ENCODE measurements around the gene CYP4V2. TPM values are rescaled to one million over a fixed set of nuclear protein-coding genes. Genes with fewer than 3 reads are reported as not detected.

Gene CYP4V2
- total RNA-seq, 6 experiments from 2014 or later, result 82.4 to 199 (median 94.1) TPM

DNA sequence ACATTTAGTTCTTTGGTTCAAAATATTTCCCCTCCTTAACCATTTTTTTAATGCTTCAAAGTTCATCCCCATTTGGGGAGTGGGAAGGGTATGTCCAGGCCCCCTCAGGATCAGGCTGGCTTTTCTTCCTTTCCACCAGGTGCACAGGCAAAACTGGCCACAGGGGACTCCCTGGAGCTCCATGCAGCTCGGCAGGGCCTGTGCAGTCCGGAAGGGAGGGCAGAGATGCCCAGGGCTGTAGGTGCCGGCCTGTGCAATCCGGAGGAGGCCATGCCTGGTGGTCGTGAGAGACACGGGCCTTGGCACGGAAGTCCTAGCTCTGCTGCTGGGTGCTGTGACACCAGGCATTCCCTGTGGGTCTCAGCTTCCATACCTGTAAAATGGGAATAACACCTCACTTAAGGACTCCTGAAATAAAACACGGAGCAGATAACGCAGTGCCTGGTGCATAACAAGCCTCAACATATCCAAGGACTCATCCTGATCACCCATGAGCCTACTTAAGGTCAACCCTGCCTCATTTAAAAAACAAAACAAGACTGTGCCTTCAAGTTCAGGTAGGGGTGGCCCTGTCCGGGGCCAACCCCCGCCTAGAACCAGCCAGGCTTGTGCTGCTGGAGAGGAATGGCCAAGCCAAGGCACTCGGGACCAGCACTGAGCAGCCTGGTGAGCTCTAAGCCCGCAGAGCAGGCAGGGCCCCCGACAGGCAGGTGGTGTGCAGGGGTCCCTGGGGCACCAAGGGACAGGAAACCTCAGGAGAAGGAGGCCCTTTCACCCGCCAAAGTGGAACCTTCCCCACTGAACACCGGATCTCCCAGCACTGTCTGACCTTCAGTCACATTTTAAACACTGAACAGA lies 21.2 kb upstream of the CYP4V2 start:
- H3K9me3 ChIP-seq, result no peaks in the 10 kb centered on the region
- H3K36me3 ChIP-seq, result no peaks in the 10 kb centered on the region
- H3K27ac ChIP-seq, result no peak overlapping the region
- WGBS (ENCODE audit: insufficient coverage, low coverage, low lambda C conversion rate, missing lambda C conversion rate), result 20% methylated on average over 1 of the region's 16 CpGs
- ATAC-seq (peak in 1 of 4 donors; percentile 19), DNase-seq (no peak)
- no peaks in the 10 kb centered on the region for H3K27me3 ChIP-seq
- TF ChIP-seq POLR2A (IDR thresholded peaks at IDR 0.05), result no peak
- TF ChIP-seq, protein P1, sequence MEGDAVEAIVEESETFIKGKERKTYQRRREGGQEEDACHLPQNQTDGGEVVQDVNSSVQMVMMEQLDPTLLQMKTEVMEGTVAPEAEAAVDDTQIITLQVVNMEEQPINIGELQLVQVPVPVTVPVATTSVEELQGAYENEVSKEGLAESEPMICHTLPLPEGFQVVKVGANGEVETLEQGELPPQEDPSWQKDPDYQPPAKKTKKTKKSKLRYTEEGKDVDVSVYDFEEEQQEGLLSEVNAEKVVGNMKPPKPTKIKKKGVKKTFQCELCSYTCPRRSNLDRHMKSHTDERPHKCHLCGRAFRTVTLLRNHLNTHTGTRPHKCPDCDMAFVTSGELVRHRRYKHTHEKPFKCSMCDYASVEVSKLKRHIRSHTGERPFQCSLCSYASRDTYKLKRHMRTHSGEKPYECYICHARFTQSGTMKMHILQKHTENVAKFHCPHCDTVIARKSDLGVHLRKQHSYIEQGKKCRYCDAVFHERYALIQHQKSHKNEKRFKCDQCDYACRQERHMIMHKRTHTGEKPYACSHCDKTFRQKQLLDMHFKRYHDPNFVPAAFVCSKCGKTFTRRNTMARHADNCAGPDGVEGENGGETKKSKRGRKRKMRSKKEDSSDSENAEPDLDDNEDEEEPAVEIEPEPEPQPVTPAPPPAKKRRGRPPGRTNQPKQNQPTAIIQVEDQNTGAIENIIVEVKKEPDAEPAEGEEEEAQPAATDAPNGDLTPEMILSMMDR (IDR thresholded peaks at IDR 0.05), result peak in 1 of 4 donors; percentile 14
- H3K4me1 ChIP-seq, result peaks cover 0 to 30% (median 16%) of the 10 kb centered on the region in 4 donors
- intact Hi-C loops (cut with DNase I), result no loop called here
- H3K4me3 ChIP-seq, result no peak overlapping the region

DNA sequence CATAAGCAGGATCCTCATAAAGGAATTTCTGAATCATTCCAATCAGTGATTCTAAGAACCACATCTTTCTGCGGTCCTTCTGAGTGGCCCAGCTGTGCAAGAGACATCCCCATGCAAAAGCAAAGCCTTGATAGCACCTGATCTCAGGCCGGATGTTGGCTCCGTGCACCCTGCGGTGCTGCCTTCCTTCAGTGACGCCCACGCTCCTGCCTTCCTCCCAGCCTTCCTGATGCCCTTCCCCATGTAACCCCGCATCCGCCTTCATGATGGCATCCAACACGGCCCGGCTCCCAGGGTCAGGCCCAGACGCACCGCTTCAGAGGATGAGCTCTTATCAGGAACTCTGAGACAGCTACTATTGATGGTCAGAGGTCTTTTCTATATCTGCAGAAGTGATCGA lies 20.4 kb upstream of the CYP4V2 start:
- intact Hi-C loops (cut with DNase I), result no loop called here
- WGBS (ENCODE audit: insufficient coverage, low coverage, low lambda C conversion rate, missing lambda C conversion rate), result 75% methylated on average over 2 of the region's 13 CpGs
- DNase-seq (no peak), ATAC-seq (no peak)
- Histone ChIP-seq H3K9me3 (no peaks in the 10 kb centered on the region), H3K27ac (no peak overlapping the region), H3K36me3 (no peaks in the 10 kb centered on the region), H3K4me3 (no peak overlapping the region), H3K27me3 (no peaks in the 10 kb centered on the region), H3K4me1 (peaks cover 0 to 28% (median 16%) of the 10 kb centered on the region in 4 donors)
- TF ChIP-seq POLR2A (IDR thresholded peaks at IDR 0.05), result no peak
- TF ChIP-seq, protein P1 (IDR thresholded peaks at IDR 0.05), result no peak

DNA sequence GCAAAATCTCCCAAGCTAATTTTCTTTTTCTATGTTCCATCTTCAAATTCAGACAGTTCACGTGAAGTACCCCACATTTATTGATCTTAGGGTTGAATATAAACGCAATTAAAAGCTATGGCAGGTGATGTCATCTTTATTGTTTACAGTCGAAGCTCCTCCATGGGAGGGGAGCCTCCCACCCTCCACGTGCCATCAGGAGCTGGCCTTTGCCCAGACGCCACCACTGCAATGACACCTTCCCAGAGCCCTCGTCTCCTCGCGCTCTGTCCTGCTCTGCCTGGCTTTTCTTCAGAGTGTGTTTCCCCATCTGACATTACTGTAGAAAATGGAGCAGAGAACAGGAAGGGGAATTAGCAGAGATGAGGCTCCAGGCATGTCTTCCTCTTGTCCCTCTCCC lies 18.8 kb upstream of the CYP4V2 start:
- H3K9me3 ChIP-seq, result no peaks in the 10 kb centered on the region
- intact Hi-C loops (cut with DNase I), result no loop called here
- no peak overlapping the region for H3K4me3 ChIP-seq
- H3K4me1 ChIP-seq, result peaks cover 0 to 18% (median 11%) of the 10 kb centered on the region in 4 donors
- no peak overlapping the region for H3K27ac ChIP-seq
- DNase-seq (no peak), ATAC-seq (peak in 2 of 4 donors; percentile 46 to 58)
- no peaks in the 10 kb centered on the region for H3K36me3 ChIP-seq
- WGBS (ENCODE audit: insufficient coverage, low coverage, low lambda C conversion rate, missing lambda C conversion rate), result 43% methylated on average over 2 of the region's 8 CpGs
- TF ChIP-seq, protein P1 (IDR thresholded peaks at IDR 0.05), result no peak
- no peak for TF ChIP-seq POLR2A (IDR thresholded peaks at IDR 0.05)
- no peaks in the 10 kb centered on the region for H3K27me3 ChIP-seq

DNA sequence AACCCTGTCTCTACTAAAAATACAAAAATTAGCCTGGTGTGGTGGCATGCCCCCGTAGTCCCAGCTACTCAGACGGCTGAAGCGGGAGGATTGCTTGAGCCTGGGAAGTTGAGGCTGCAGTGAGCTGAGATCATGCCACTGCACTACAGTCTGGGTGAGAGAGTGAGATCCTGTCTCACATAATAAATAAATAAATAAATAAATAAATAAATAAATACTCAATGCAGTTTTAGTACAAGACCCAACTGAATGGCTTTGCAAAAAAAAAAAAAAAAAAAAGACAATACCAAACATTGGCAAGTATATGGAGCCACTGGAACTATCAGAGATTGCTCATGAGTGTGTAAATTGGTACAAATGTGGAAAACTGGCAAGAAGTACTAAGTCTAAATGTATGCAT lies 3.3 kb upstream of the CYP4V2 start:
- no peaks in the 10 kb centered on the region for H3K9me3 ChIP-seq
- H3K27ac ChIP-seq, result no peak overlapping the region
- H3K4me1 ChIP-seq, result peaks cover 0 to 17% (median 1%) of the 10 kb centered on the region in 4 donors
- no peak overlapping the region for H3K4me3 ChIP-seq
- ATAC-seq (no peak), DNase-seq (no peak)
- TF ChIP-seq, protein P1 (IDR thresholded peaks at IDR 0.05), result no peak
- 78% methylated on average over 3 of the region's 3 CpGs for WGBS (ENCODE audit: insufficient coverage, low coverage, low lambda C conversion rate, missing lambda C conversion rate)
- no peaks in the 10 kb centered on the region for H3K27me3 ChIP-seq
- intact Hi-C loops (cut with DNase I), result no loop called here
- H3K36me3 ChIP-seq, result no peaks in the 10 kb centered on the region
